GM23338 (cell line): ENCODE results near the gene DAND5. TPM values are rescaled to one million over a fixed set of nuclear protein-coding genes. Genes with fewer than 3 reads are reported as not detected.

Experiments
- ATAC-seq: fragments of 200-7000 bp; cut with Tn5 transposase; 3 replicates; pipeline ENCODE4 v1.9.1; 2020
- DNase-seq: peaks from one replicate; pipeline ENCODE4 v3.0.0-alpha.2; 2015; ENCODE audit warnings: low spot score
- H2AFZ ChIP-seq: fragments of 200-600 bp; sonication (generic); 2 replicates; pipeline ENCODE4 v1.8.0; 2016; ENCODE audit warnings: antibody characterized with exemption, mild to moderate bottlenecking, moderate library complexity
- H3F3A ChIP-seq: fragments of 200-600 bp; sonication (generic); replicated peaks from 2 replicates; pipeline ENCODE4 v1.8.0; 2017; ENCODE audit warnings: antibody characterized with exemption, mixed run types, low read depth
- H3K27ac ChIP-seq: fragments of 200-600 bp; sonication (generic); 2 replicates; pipeline ENCODE4 v1.6.1; 2016; ENCODE audit warnings: low read depth
- H3K27me3 ChIP-seq: fragments of 200-600 bp; sonication (generic); 2 replicates; pipeline ENCODE4 v1.8.0; 2016; ENCODE audit warnings: mild to moderate bottlenecking, mixed run types, moderate library complexity; ENCODE audit not compliant: insufficient read depth
- H3K36me3 ChIP-seq: fragments of 200-600 bp; sonication (generic); 2 replicates; pipeline ENCODE4 v1.8.0; 2016; ENCODE audit warnings: mild to moderate bottlenecking; ENCODE audit not compliant: insufficient read depth
- H3K4me1 ChIP-seq: fragments of 200-600 bp; sonication (generic); 2 replicates; pipeline ENCODE4 v1.8.0; 2016; ENCODE audit warnings: mild to moderate bottlenecking, moderate library complexity; ENCODE audit not compliant: insufficient read depth
- H3K4me2 ChIP-seq: fragments of 200-600 bp; sonication (generic); 2 replicates; pipeline ENCODE4 v1.7.1; 2017; ENCODE audit warnings: mixed run types
- H3K4me3 ChIP-seq: fragments of 200-600 bp; sonication (generic); 2 replicates; pipeline ENCODE4 v1.6.1; 2016; ENCODE audit warnings: mixed run types
- H3K79me2 ChIP-seq: fragments of 200-600 bp; sonication (generic); replicated peaks from 2 replicates; pipeline ENCODE4 v1.8.0; 2017; ENCODE audit warnings: mild to moderate bottlenecking; ENCODE audit not compliant: insufficient read depth
- H3K9me2 ChIP-seq: fragments of 200-600 bp; sonication (generic); 2 replicates; pipeline ENCODE4 v1.8.0; 2017; ENCODE audit not compliant: insufficient read depth
- H4K20me1 ChIP-seq: fragments of 200-600 bp; sonication (generic); replicated peaks from 2 replicates; pipeline ENCODE4 v1.8.0; 2017; ENCODE audit warnings: mild to moderate bottlenecking; ENCODE audit not compliant: insufficient read depth
- H3K27ac Mint-ChIP-seq: 2 replicates; pipeline ENCODE4 v1.8.0; 2020; ENCODE audit warnings: inconsistent platforms, mild to moderate bottlenecking, moderate library complexity, mixed read lengths
- H3K27me3 Mint-ChIP-seq: 3 replicates; pipeline ENCODE4 v1.8.0; 2022; ENCODE audit warnings: low read depth, mild to moderate bottlenecking, moderate library complexity, mixed read lengths, inconsistent platforms; ENCODE audit not compliant: insufficient read depth, poor library complexity
- H3K36me3 Mint-ChIP-seq: 3 replicates; pipeline ENCODE4 v1.8.0; 2021; ENCODE audit warnings: low read depth, mild to moderate bottlenecking, inconsistent platforms, moderate library complexity, mixed read lengths
- H3K4me1 Mint-ChIP-seq: 3 replicates; pipeline ENCODE4 v1.8.0; 2020; ENCODE audit warnings: mild to moderate bottlenecking, inconsistent platforms, mixed read lengths
- H3K4me3 Mint-ChIP-seq: 3 replicates; pipeline ENCODE4 v1.8.0; 2021; ENCODE audit warnings: moderate library complexity, mild to moderate bottlenecking, inconsistent platforms, mixed read lengths
- H3K9me3 Mint-ChIP-seq: 3 replicates; pipeline ENCODE4 v1.8.0; 2020; ENCODE audit warnings: moderate library complexity, mild to moderate bottlenecking, inconsistent platforms, mixed read lengths
- EZH2 ChIP-seq: fragments of 200-600 bp; sonication (generic); IDR thresholded peaks from one replicate; pipeline ENCODE4 v1.8.0; 2017; ENCODE audit warnings: antibody characterized with exemption, mild to moderate bottlenecking, low read depth; ENCODE audit not compliant: unreplicated experiment
- JUNB ChIP-seq: IDR thresholded peaks from one replicate; pipeline ENCODE4 v1.6.1; 2016; ENCODE audit warnings: antibody characterized with exemption; ENCODE audit not compliant: unreplicated experiment
- POLR2AphosphoS5 ChIP-seq: IDR thresholded peaks from 2 replicates; pipeline ENCODE4 v1.6.1; 2016; ENCODE audit warnings: antibody characterized with exemption, low read depth
- ZNF331 ChIP-seq: fragments of 250-450 bp; sonication (Bioruptor Pico); IDR thresholded peaks from 2 replicates; pipeline ENCODE4 v1.5.0; 2020; ENCODE audit warnings: low read depth, mild to moderate bottlenecking, moderate library complexity
- polyA plus RNA-seq: library from polyadenylated mRNA; unstranded; fragments of >200 nt; fragmentation: Nextera tagmentation; extraction: Ambion mirVana; gene quantifications from 2 replicates; pipeline ENCODE4 v1.2.1, GENCODE V29; 2016
- total RNA-seq: library from RNA; depleted of rRNA; stranded (reverse); fragments of >200 nt; shearing (Covaris generic); gene quantifications from 2 replicates; pipeline ENCODE4 v1.2.3, GENCODE V29; 2014
- TF ChIP-seq, protein P1 (sequence below): IDR thresholded peaks from one replicate; pipeline ENCODE4 v1.6.1; 2018; ENCODE audit warnings: antibody characterized with exemption; ENCODE audit not compliant: unreplicated experiment

The DAND5 gene
- total and polyA plus RNA-seq, 2 experiments from 2014 or later: 0.18 to 0.28 TPM

DNA sequence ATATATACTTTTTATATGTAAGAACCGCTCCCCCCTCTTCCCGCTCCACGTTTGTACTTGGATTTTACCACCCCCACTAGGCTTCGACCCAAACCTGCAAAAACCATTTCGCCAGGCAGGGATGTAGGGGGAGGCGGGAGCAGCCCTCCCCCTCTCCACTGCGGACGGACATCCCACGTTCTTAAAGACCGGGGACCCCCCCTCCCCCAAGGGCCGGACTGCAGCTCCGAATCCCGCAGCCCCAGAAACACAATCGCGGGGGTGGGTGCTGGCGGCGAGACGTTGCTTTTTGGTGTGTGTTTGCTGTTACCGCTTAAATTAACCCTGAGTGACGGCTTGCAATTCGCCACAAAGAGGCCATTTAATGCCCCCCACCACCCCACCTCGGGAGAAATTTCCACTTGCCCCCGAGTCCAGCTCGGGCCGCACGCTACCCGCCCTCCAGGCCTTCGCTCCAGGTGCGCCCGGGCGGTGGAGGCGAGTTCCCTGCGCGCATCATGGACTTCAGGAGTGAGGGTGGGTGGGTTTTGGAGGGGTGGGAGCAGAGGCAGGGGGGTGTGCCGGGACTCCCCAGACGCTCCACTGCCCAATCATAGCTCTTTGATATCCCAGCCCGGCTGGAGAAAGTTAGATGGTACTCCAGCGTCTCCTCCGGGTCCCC is 41.7 kb downstream of the DAND5 start:
- ATAC-seq: no peak
- H3K79me2 ChIP-seq: no peaks in the 10 kb centered on the region

GRCh38 chr19:13011653-13012389 is 42.4 kb downstream of the DAND5 start:
- Histone ChIP-seq H3K9me2 (no peaks in the 10 kb centered on the region), H3K4me1 (peaks cover 66% of the 10 kb centered on the region), H2AFZ (0 out of 2 replicates have a peak overlapping the region, but pooled peaks have one; percentile 59), H3K4me2 (peak overlapping the region; percentile 71), H4K20me1 (peaks cover 27% of the 10 kb centered on the region), H3K36me3 (no peaks in the 10 kb centered on the region), H3K27ac (no peak overlapping the region), H3F3A (peaks cover 28% of the 10 kb centered on the region), H3K27me3 (peaks cover 100% of the 10 kb centered on the region), H3K79me2 (no peaks in the 10 kb centered on the region), H3K4me3 (peak overlapping the region; percentile 47; the same call in 1 of the 2 replicates)
- ATAC-seq (no peak; the same call in 1 of the 3 replicates), DNase-seq (peak; percentile 78)
- peaks cover 19% of the 10 kb centered on the region for H3K9me3 Mint-ChIP-seq
- peak overlapping the region; percentile 45; the same call in 2 of the 3 replicates for H3K4me3 Mint-ChIP-seq
- H3K36me3 Mint-ChIP-seq: no peaks in the 10 kb centered on the region; the same call in 2 of the 3 replicates
- no peak overlapping the region for H3K27ac Mint-ChIP-seq
- H3K27me3 Mint-ChIP-seq: peaks cover 100% of the 10 kb centered on the region
- TF ChIP-seq EZH2 (peak; percentile 88), ZNF331 (no peak)
- peaks cover 52% of the 10 kb centered on the region for H3K4me1 Mint-ChIP-seq

More for the DNA sequence above, 41.7 kb downstream of the DAND5 start:
- peaks cover 20% of the 10 kb centered on the region for H4K20me1 ChIP-seq
- peak overlapping the region; percentile 62; the same call in 1 of the 2 replicates for H3K4me2 ChIP-seq
- H3F3A ChIP-seq: peaks cover 26% of the 10 kb centered on the region
- no peaks in the 10 kb centered on the region for H3K36me3 ChIP-seq
- peak overlapping the region; percentile 53 for H3K4me3 Mint-ChIP-seq
- peak overlapping the region; percentile 47 for H3K4me3 ChIP-seq
- peaks cover 100% of the 10 kb centered on the region for H3K27me3 ChIP-seq
- H3K36me3 Mint-ChIP-seq: no peaks in the 10 kb centered on the region; the same call in 2 of the 3 replicates
- no peak overlapping the region for H3K27ac ChIP-seq
- H3K27me3 Mint-ChIP-seq: peaks cover 93% of the 10 kb centered on the region
- TF ChIP-seq EZH2: peak; percentile 88
- TF ChIP-seq ZNF331: no peak
- H3K4me1 ChIP-seq: peaks cover 59% of the 10 kb centered on the region
- H2AFZ ChIP-seq: no peak overlapping the region
- H3K9me3 Mint-ChIP-seq: peaks cover 16% of the 10 kb centered on the region; the same call in 2 of the 3 replicates
- H3K27ac Mint-ChIP-seq: no peak overlapping the region
- H3K4me1 Mint-ChIP-seq: peaks cover 46% of the 10 kb centered on the region
- H3K9me2 ChIP-seq: no peaks in the 10 kb centered on the region
- no peak for DNase-seq

DNA sequence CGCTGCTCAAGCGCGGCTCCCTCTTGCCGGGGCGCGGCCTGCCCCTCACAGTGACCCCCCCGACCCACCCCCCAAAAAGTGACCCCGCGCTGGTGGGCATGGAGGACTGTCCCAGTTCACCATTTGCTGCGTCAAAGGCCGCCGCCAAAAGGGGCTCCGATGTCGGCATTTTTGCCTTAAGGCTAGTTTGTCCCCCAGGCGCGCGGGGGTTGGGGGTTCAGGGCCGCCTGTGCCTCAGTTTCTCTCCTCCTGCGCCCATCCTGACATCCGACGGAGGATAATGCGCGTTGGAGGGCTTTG is 43.0 kb downstream of the DAND5 start:
- H3K4me3 ChIP-seq: peak overlapping the region; percentile 45; the same call in 1 of the 2 replicates
- H3K4me3 Mint-ChIP-seq: peak overlapping the region; percentile 60
- no peak overlapping the region for H3K27ac ChIP-seq
- peak overlapping the region; percentile 2; the same call in 1 of the 2 replicates for H2AFZ ChIP-seq
- H3K79me2 ChIP-seq: no peaks in the 10 kb centered on the region
- no peak for ATAC-seq
- H3K4me1 ChIP-seq: peaks cover 71% of the 10 kb centered on the region
- H3K36me3 Mint-ChIP-seq: no peaks in the 10 kb centered on the region; the same call in 2 of the 3 replicates
- H3K27me3 Mint-ChIP-seq: peaks cover 100% of the 10 kb centered on the region
- H3K4me2 ChIP-seq: peak overlapping the region; percentile 71
- no peaks in the 10 kb centered on the region for H3K36me3 ChIP-seq
- H3F3A ChIP-seq: peaks cover 33% of the 10 kb centered on the region
- H3K27me3 ChIP-seq: peaks cover 100% of the 10 kb centered on the region
- H3K27ac Mint-ChIP-seq: no peak overlapping the region
- peaks cover 57% of the 10 kb centered on the region for H3K4me1 Mint-ChIP-seq
- H4K20me1 ChIP-seq: peaks cover 32% of the 10 kb centered on the region
- peaks cover 19% of the 10 kb centered on the region for H3K9me3 Mint-ChIP-seq
- H3K9me2 ChIP-seq: no peaks in the 10 kb centered on the region
- no peak for DNase-seq
- TF ChIP-seq POLR2AphosphoS5 (no peak), JUNB (no peak), EZH2 (peak; percentile 70)
- TF ChIP-seq, protein P1, sequence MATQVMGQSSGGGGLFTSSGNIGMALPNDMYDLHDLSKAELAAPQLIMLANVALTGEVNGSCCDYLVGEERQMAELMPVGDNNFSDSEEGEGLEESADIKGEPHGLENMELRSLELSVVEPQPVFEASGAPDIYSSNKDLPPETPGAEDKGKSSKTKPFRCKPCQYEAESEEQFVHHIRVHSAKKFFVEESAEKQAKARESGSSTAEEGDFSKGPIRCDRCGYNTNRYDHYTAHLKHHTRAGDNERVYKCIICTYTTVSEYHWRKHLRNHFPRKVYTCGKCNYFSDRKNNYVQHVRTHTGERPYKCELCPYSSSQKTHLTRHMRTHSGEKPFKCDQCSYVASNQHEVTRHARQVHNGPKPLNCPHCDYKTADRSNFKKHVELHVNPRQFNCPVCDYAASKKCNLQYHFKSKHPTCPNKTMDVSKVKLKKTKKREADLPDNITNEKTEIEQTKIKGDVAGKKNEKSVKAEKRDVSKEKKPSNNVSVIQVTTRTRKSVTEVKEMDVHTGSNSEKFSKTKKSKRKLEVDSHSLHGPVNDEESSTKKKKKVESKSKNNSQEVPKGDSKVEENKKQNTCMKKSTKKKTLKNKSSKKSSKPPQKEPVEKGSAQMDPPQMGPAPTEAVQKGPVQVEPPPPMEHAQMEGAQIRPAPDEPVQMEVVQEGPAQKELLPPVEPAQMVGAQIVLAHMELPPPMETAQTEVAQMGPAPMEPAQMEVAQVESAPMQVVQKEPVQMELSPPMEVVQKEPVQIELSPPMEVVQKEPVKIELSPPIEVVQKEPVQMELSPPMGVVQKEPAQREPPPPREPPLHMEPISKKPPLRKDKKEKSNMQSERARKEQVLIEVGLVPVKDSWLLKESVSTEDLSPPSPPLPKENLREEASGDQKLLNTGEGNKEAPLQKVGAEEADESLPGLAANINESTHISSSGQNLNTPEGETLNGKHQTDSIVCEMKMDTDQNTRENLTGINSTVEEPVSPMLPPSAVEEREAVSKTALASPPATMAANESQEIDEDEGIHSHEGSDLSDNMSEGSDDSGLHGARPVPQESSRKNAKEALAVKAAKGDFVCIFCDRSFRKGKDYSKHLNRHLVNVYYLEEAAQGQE: no peak
